HG02588 (cell line): ENCODE data around the gene FGFR2.
"Not testable (repeated sequence)": the region's sequence is repeated elsewhere in the genome, so short reads cannot be mapped to it uniquely, and the experiment has no call there.

Experiments
- ATAC-seq: cut with Tn5 transposase; IDR thresholded peaks from one replicate; pipeline ENCODE4 v1.9.1; 2021; ENCODE audit warnings: mild to moderate bottlenecking, moderate library complexity; ENCODE audit not compliant: unreplicated experiment

Gene FGFR2

GRCh38 chr10:121558238-121558637 is 40.0 kb downstream of the FGFR2 start:
- no peak for ATAC-seq

- no peak for ATAC-seq
Observed at GRCh38 chr10:121556918-121557573, 41.2 kb downstream of the FGFR2 start.

- ATAC-seq: no peak
Observed at GRCh38 chr10:121556455-121556854, 41.8 kb downstream of the FGFR2 start.

- ATAC-seq: not testable (repeated sequence)
Observed at GRCh38 chr10:121554916-121555315, 43.3 kb downstream of the FGFR2 start.

GRCh38 chr10:121553511-121554264 is 44.6 kb downstream of the FGFR2 start:
- ATAC-seq: no peak

GRCh38 chr10:121552746-121553145 is 45.5 kb downstream of the FGFR2 start:
- ATAC-seq: no peak

- ATAC-seq: no peak
Observed at GRCh38 chr10:121551210-121551885, 46.9 kb downstream of the FGFR2 start.

GRCh38 chr10:121544301-121544869 is 53.9 kb downstream of the FGFR2 start:
- no peak for ATAC-seq

GRCh38 chr10:121543545-121543944 is 54.7 kb downstream of the FGFR2 start:
- no peak for ATAC-seq

- ATAC-seq: no peak
Observed at GRCh38 chr10:121541450-121542120, 56.7 kb downstream of the FGFR2 start.

- no peak for ATAC-seq
Observed at GRCh38 chr10:121540732-121541395, 57.4 kb downstream of the FGFR2 start.

GRCh38 chr10:121539786-121540185 is 58.5 kb downstream of the FGFR2 start:
- no peak for ATAC-seq

GRCh38 chr10:121536310-121536913 is 61.8 kb downstream of the FGFR2 start:
- no peak for ATAC-seq

- ATAC-seq: no peak
Observed at GRCh38 chr10:121535381-121535780, 62.9 kb downstream of the FGFR2 start.

GRCh38 chr10:121532292-121532864 is 65.9 kb downstream of the FGFR2 start:
- no peak for ATAC-seq

GRCh38 chr10:121531830-121532178 is 66.4 kb downstream of the FGFR2 start:
- ATAC-seq: no peak

- ATAC-seq: no peak
Observed at GRCh38 chr10:121531076-121531829, 67.0 kb downstream of the FGFR2 start.

- ATAC-seq: no peak
Observed at GRCh38 chr10:121530481-121531075, 67.7 kb downstream of the FGFR2 start.

- ATAC-seq: no peak
Observed at GRCh38 chr10:121527690-121528089, 70.6 kb downstream of the FGFR2 start.
